ES-I3 (cell line): Measurements from ENCODE around the gene PHF21A.
"Not testable (repeated sequence)": the region's sequence is repeated elsewhere in the genome, so short reads cannot be mapped to it uniquely, and the experiment has no call there.

ENCODE experiments used
- H3K36me3 ChIP-seq: 2 replicates; pipeline ENCODE4 v1.6.1; 2013; ENCODE audit warnings: mild to moderate bottlenecking, low read length, control low read depth, moderate library complexity; ENCODE audit not compliant: insufficient read depth
- H3K4me1 ChIP-seq: 2 replicates; pipeline ENCODE4 v1.6.1; 2013; ENCODE audit warnings: mild to moderate bottlenecking, control low read depth, low read length; ENCODE audit not compliant: insufficient read depth
- H3K9ac ChIP-seq: 2 replicates; pipeline ENCODE4 v1.6.1; 2013; ENCODE audit warnings: low read depth, mild to moderate bottlenecking, low read length, moderate library complexity
- H3K9me3 ChIP-seq: 2 replicates; pipeline ENCODE4 v1.6.1; 2013; ENCODE audit warnings: mild to moderate bottlenecking, low read length, moderate library complexity; ENCODE audit not compliant: control insufficient read depth, insufficient read depth

PHF21A gene

GRCh38 chr11:46014168-46014567 is 107.1 kb downstream of the PHF21A start:
- H3K36me3 ChIP-seq, H3K9me3 ChIP-seq, H3K9ac ChIP-seq: not testable (repeated sequence)
- H3K4me1 ChIP-seq, result peaks cover 18% of the 10 kb centered on the region

GRCh38 chr11:46012185-46012584 is 109.1 kb downstream of the PHF21A start:
- Histone ChIP-seq H3K36me3 (no peaks in the 10 kb centered on the region), H3K9ac (no peak overlapping the region), H3K9me3 (no peaks in the 10 kb centered on the region), H3K4me1 (peaks cover 18% of the 10 kb centered on the region)

GRCh38 chr11:46010100-46010499 is 111.2 kb downstream of the PHF21A start:
- H3K9ac ChIP-seq, result no peak overlapping the region
- H3K36me3 ChIP-seq, result no peaks in the 10 kb centered on the region

GRCh38 chr11:46009647-46010046 is 111.6 kb downstream of the PHF21A start:
- peaks cover 18% of the 10 kb centered on the region for H3K4me1 ChIP-seq
- H3K9me3 ChIP-seq, result no peaks in the 10 kb centered on the region
- H3K9ac ChIP-seq, result no peak overlapping the region
- H3K36me3 ChIP-seq, result no peaks in the 10 kb centered on the region

More at GRCh38 chr11:46010100-46010499, 111.2 kb downstream of the PHF21A start:
- H3K9me3 ChIP-seq, result no peaks in the 10 kb centered on the region
- H3K4me1 ChIP-seq, result peaks cover 18% of the 10 kb centered on the region

- H3K36me3 ChIP-seq, result no peaks in the 10 kb centered on the region
- H3K9me3 ChIP-seq, result no peaks in the 10 kb centered on the region
- peaks cover 20% of the 10 kb centered on the region for H3K4me1 ChIP-seq
- no peak overlapping the region for H3K9ac ChIP-seq
Measured at GRCh38 chr11:46006418-46007070, 114.7 kb downstream of the PHF21A start.

- Histone ChIP-seq H3K36me3 (no peaks in the 10 kb centered on the region), H3K9ac (no peak overlapping the region), H3K9me3 (no peaks in the 10 kb centered on the region), H3K4me1 (peaks cover 29% of the 10 kb centered on the region)
Measured at GRCh38 chr11:46003572-46003971, 117.7 kb downstream of the PHF21A start.

- H3K9ac ChIP-seq, result no peak overlapping the region
Measured at GRCh38 chr11:46002189-46002588, 119.1 kb downstream of the PHF21A start.

GRCh38 chr11:46001448-46001914 is 119.8 kb downstream of the PHF21A start:
- Histone ChIP-seq H3K4me1 (peaks cover 42% of the 10 kb centered on the region), H3K9ac (no peak overlapping the region)

More at GRCh38 chr11:46002189-46002588, 119.1 kb downstream of the PHF21A start:
- Histone ChIP-seq H3K9me3 (no peaks in the 10 kb centered on the region), H3K4me1 (peaks cover 39% of the 10 kb centered on the region), H3K36me3 (no peaks in the 10 kb centered on the region)

GRCh38 chr11:45997599-45997998 is 123.7 kb downstream of the PHF21A start:
- peaks cover 57% of the 10 kb centered on the region for H3K4me1 ChIP-seq
- no peaks in the 10 kb centered on the region for H3K36me3 ChIP-seq
- no peak overlapping the region for H3K9ac ChIP-seq
- no peaks in the 10 kb centered on the region for H3K9me3 ChIP-seq

More at GRCh38 chr11:46001448-46001914, 119.8 kb downstream of the PHF21A start:
- Histone ChIP-seq H3K9me3 (no peaks in the 10 kb centered on the region), H3K36me3 (no peaks in the 10 kb centered on the region)

GRCh38 chr11:45995342-45995734 is 125.9 kb downstream of the PHF21A start:
- Histone ChIP-seq H3K9ac (no peak overlapping the region), H3K4me1 (peaks cover 47% of the 10 kb centered on the region), H3K36me3 (no peaks in the 10 kb centered on the region), H3K9me3 (no peaks in the 10 kb centered on the region)

GRCh38 chr11:45994371-45995341 is 126.6 kb downstream of the PHF21A start:
- Histone ChIP-seq H3K9ac (no peak overlapping the region; the same call in 1 of the 2 replicates), H3K36me3 (no peaks in the 10 kb centered on the region), H3K9me3 (no peaks in the 10 kb centered on the region), H3K4me1 (peaks cover 41% of the 10 kb centered on the region)

GRCh38 chr11:45993531-45994001 is 127.7 kb downstream of the PHF21A start:
- peaks cover 41% of the 10 kb centered on the region for H3K4me1 ChIP-seq
- no peaks in the 10 kb centered on the region for H3K36me3 ChIP-seq
- H3K9ac ChIP-seq, result no peak overlapping the region
- no peaks in the 10 kb centered on the region for H3K9me3 ChIP-seq

- Histone ChIP-seq H3K36me3 (no peaks in the 10 kb centered on the region), H3K4me1 (peaks cover 18% of the 10 kb centered on the region), H3K9ac (no peak overlapping the region), H3K9me3 (no peaks in the 10 kb centered on the region)
Measured at GRCh38 chr11:45988921-45989320, 132.3 kb downstream of the PHF21A start.

GRCh38 chr11:45985212-45985611 is 136.0 kb downstream of the PHF21A start:
- H3K9ac ChIP-seq, result no peak overlapping the region
- H3K4me1 ChIP-seq, result peaks cover 30% of the 10 kb centered on the region
- no peaks in the 10 kb centered on the region for H3K9me3 ChIP-seq
- no peaks in the 10 kb centered on the region for H3K36me3 ChIP-seq
